22Rv1 (cell line): ENCODE results near the gene GNG7.

Experiments
- ZFX ChIP-seq: fragments of 450-650 bp; IDR thresholded peaks from 2 replicates; pipeline ENCODE4 v1.6.1; 2017; ENCODE audit warnings: antibody characterized with exemption, borderline replicate concordance
- TF ChIP-seq, protein P1 (sequence below): fragments of 450-650 bp; IDR thresholded peaks from 2 replicates; pipeline ENCODE4 v1.5.1; 2017; ENCODE audit warnings: mild to moderate bottlenecking

DNA sequence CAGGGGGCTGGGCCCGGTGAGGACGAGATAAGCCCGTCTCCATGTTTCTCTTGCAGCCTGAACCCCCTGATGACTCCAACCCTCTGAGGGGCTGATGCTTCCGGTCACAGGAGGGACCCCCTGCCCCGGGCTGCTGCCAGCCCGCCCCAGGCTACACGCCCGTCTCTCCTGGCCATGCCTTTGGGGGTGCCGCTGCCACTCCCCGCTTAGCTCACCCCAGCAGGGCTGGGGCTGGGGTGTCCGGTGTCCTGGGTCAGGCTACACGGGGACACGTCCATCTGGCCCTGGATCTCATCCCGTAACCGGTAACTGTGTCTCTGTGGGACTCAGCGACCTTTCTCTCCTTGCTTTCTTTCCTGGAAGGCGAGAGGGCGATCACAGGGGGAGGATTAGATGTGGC, 185.8 kb downstream of the GNG7 start:
- TF ChIP-seq, protein P1, sequence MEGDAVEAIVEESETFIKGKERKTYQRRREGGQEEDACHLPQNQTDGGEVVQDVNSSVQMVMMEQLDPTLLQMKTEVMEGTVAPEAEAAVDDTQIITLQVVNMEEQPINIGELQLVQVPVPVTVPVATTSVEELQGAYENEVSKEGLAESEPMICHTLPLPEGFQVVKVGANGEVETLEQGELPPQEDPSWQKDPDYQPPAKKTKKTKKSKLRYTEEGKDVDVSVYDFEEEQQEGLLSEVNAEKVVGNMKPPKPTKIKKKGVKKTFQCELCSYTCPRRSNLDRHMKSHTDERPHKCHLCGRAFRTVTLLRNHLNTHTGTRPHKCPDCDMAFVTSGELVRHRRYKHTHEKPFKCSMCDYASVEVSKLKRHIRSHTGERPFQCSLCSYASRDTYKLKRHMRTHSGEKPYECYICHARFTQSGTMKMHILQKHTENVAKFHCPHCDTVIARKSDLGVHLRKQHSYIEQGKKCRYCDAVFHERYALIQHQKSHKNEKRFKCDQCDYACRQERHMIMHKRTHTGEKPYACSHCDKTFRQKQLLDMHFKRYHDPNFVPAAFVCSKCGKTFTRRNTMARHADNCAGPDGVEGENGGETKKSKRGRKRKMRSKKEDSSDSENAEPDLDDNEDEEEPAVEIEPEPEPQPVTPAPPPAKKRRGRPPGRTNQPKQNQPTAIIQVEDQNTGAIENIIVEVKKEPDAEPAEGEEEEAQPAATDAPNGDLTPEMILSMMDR = no peak
- no peak for TF ChIP-seq ZFX
